Choroid plexus epithelial cell (primary cell): ENCODE results near the gene TLE3.
"Not testable (repeated sequence)": the region's sequence is repeated elsewhere in the genome, so short reads cannot be mapped to it uniquely, and the experiment has no call there.

Experiments used
- DNase-seq: peaks from one replicate; pipeline ENCODE4 v3.0.0-alpha.2; 2010; ENCODE audit warnings: low read depth
- H3K4me3 ChIP-seq: 2 replicates; pipeline ENCODE4 v1.5.1; 2011; ENCODE audit warnings: low read depth, mild to moderate bottlenecking, control low read depth, low read length, moderate library complexity
- CTCF ChIP-seq: conservative IDR thresholded peaks from 2 replicates; pipeline ENCODE4 v1.5.1; 2011; ENCODE audit warnings: low read depth, mild to moderate bottlenecking, control low read depth, inconsistent platforms, low read length, moderate library complexity

The TLE3 gene

GRCh38 chr15:70114221-70114620 lies 16.5 kb upstream of the TLE3 start:
- DNase-seq, result peak; percentile 65
- no peak overlapping the region for H3K4me3 ChIP-seq
- no peak for TF ChIP-seq CTCF

DNA sequence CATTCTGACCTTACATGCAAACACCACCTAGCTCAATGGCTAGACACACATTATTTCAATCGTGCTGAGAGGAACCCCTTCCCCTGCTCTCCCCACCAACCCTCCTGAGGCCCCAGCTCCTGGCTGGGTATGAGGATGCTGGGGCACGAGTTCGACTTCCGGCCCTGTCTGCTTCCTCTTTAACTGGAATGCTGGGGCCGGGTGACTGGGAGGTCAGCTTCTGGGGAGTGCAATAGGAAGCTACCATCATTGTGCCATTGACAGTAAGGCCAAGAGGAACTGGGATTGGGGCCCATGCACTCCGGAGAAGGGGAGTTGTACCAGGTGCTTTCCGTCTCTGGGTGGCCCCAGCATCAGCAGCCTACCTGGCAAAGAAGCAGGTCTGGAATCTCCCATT lies 15.6 kb upstream of the TLE3 start:
- no peak for DNase-seq
- no peak for TF ChIP-seq CTCF

DNA sequence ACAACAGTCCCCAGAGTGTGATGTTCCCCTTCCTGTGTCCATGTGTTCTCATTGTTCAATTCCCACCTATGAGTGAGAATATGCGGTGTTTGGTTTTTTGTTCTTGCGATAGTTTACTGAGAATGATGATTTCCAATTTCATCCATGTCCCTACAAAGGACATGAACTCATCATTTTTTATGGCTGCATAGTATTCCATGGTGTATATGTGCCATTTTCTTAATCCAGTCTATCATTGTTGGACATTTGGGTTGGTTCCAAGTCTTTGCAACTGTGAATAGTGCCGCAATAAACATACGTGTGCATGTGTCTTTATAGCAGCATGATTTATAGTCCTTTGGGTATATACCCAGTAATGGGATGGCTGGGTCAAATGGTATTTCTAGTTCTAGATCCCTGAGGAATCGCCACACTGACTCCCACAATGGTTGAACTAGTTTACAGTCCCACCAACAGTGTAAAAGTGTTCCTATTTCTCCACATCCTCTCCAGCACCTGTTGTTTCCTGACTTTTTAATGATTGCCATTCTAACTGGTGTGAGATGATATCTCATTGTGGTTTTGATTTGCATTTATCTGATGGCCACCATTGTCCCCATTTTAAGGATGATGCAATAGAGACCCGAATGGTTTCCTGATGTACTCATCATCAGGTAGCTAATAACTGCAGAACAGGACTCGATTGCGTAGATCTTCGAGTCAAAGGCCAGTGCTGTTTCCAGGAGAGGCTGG lies 15.0 kb upstream of the TLE3 start:
- not testable (repeated sequence) for DNase-seq, H3K4me3 ChIP-seq

More for the DNA sequence above, 15.6 kb upstream of the TLE3 start:
- no peak overlapping the region for H3K4me3 ChIP-seq

DNA sequence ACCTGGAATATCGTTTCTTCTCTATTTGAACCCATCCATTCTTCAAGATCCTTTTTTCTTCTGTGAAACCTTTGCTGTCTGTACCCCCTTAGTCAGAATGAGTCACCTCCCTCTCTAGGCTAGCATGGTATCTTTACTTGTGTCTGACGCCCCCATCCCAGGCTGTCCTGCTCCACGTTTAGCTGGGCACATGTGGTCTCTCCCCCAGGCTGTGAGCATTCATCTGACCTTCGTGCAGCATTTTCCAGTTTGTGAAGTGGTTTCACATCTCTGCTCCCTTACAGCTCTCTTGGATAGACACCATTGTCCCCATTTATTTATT lies 14.3 kb upstream of the TLE3 start:
- no peak overlapping the region for H3K4me3 ChIP-seq
- TF ChIP-seq CTCF, result no peak
- DNase-seq, result peak; percentile 39

DNA sequence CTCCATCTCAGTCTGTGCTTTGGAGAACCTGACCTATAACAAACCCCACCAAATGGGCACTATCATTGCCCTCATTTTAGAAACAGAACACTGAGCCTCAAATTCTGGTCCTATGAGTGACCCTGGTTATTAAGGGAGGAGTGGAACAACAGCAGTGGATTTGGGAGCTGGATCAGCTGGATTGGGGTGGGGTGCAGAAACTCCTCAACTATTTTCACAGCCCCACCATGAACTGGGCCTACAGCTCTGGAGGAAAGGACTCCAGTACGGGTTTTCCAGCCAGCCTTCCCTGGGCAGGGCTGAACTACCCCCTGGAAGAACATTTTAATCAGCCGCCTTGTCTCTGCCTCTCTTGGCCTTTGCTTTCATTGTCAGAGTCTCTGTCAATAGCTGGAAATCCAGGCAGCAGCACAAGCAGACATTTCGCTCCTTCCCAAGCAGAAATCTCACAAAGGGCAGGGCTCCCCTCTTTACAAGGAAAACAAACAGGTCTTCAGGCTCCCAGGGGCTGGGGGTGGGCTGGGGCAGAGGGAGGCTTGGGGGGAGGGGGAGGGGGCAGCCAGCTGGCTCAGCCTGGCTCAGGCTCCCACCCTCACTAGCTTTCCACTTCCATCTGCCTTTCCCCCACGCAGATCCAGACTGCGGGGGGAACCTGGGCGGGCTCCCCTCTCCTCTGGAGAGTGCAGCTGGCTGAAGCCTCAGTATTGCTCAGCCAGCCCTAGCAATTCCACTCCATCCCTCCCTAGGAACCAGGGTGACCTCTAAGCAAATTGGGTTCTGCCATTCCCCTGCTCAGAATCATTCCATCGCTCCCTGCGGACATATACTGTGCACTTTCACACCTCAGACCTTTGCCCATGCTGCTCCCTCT lies 13.7 kb upstream of the TLE3 start:
- H3K4me3 ChIP-seq, result no peak overlapping the region

DNA sequence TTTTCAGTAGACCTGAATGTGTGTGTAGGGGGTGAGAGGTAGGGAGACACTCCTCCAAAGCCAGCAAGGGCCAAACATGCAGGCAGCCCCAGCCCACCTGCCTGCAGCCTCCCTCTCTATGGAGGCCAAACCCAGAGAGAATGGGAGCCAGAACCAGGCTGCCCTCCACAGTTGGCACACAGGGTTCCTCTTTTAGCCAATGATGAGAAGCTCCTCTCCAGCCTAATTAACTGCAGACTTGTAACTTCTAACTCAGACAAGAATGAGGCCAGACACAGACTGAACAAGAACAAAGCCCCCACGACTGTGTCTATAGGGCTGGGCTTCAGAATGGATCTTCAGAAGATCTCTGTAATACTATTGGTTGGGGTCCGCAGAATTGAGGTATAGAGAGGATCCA lies 12.3 kb upstream of the TLE3 start:
- no peak for TF ChIP-seq CTCF
- no peak for DNase-seq
- no peak overlapping the region for H3K4me3 ChIP-seq

More for the DNA sequence above, 13.7 kb upstream of the TLE3 start:
- DNase-seq, result peak; percentile 93
- no peak for TF ChIP-seq CTCF

GRCh38 chr15:70109531-70109930 lies 11.8 kb upstream of the TLE3 start:
- TF ChIP-seq CTCF, result no peak
- no peak overlapping the region for H3K4me3 ChIP-seq
- no peak for DNase-seq
